Measurements from ENCODE around the gene PTPRE.

Gene PTPRE

DNA sequence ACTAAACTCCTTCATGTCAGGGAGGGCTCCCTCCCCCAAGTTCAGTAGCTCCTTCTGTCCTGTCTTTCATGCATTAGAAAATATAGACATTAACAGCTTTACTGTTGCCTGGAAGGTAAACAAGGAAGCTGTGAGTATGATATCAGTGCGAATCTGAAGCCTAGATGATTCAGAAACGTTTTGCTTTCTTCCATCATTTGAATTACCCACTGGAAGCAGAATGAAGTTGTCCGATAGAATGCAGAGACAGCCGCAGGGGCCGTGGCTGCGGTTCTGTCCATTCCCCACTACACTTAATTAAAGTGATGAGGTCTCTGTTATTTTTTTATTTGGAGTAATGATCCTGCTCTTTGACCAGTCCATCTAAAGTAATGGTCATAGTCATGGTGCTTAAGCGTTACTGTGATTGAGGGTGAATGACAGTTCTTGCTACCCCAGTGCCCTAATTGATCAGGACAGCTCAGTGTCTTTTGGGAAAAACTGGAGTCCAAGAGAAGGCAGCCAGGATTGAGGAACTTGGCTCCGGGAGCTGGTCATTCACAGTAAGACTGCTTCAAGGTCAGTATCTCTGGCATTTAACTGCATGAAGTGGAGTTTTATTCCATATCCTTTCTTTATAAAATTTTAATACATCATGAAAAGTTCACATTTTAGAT, 69.9 kb downstream of the PTPRE start:
- Histone ChIP-seq H3K27ac (ENCODE audit: extremely low read depth, low read depth, low read length) (no peak overlapping the region), H3K9me3 (ENCODE audit: control insufficient read depth, insufficient read depth, low read depth, low read length) (no peaks in the 10 kb centered on the region), H3K4me3 (ENCODE audit: low read depth, low read length) (no peak overlapping the region), H3K36me3 (ENCODE audit: control insufficient read depth in 2 of 2, insufficient read depth in 1 of 2, low read length in 2 of 2) (no peaks in the 10 kb centered on the region), H3K4me1 (ENCODE audit: control insufficient read depth, insufficient read depth, low read length) (no peaks in the 10 kb centered on the region)
- no peak for TF ChIP-seq SP3 (tag by site-specific recombination; IDR thresholded peaks at IDR 0.05)
- no peak for TF ChIP-seq ZNF830 (tag by site-specific recombination; IDR thresholded peaks at IDR 0.05; ENCODE audit: low read depth)
- TF ChIP-seq ZNF10 (tag by site-specific recombination; IDR thresholded peaks at IDR 0.05), result no peak
- TF ChIP-seq, protein P1, sequence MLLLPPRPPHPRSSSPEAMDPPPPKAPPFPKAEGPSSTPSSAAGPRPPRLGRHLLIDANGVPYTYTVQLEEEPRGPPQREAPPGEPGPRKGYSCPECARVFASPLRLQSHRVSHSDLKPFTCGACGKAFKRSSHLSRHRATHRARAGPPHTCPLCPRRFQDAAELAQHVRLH (tag by site-specific recombination; IDR thresholded peaks at IDR 0.05), result no peak
- no peak for TF ChIP-seq ZNF701 (tag by site-specific recombination; IDR thresholded peaks at IDR 0.05)
- no peak for TF ChIP-seq ZNF600 (tag by site-specific recombination; IDR thresholded peaks at IDR 0.05)
- TF ChIP-seq ZNF175 (tag by site-specific recombination; IDR thresholded peaks at IDR 0.05), result no peak
- TF ChIP-seq KLF10 (tag by site-specific recombination; IDR thresholded peaks at IDR 0.05), result no peak
- no peak for TF ChIP-seq ZBTB17 (tag by site-specific recombination; IDR thresholded peaks at IDR 0.05)
- TF ChIP-seq, protein P2, sequence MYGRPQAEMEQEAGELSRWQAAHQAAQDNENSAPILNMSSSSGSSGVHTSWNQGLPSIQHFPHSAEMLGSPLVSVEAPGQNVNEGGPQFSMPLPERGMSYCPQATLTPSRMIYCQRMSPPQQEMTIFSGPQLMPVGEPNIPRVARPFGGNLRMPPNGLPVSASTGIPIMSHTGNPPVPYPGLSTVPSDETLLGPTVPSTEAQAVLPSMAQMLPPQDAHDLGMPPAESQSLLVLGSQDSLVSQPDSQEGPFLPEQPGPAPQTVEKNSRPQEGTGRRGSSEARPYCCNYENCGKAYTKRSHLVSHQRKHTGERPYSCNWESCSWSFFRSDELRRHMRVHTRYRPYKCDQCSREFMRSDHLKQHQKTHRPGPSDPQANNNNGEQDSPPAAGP (tag by site-specific recombination; IDR thresholded peaks at IDR 0.05), result no peak
- no peak for TF ChIP-seq HOXD13 (CRISPR knock-in tag; IDR thresholded peaks at IDR 0.05; ENCODE audit: borderline replicate concordance)
- TF ChIP-seq KLF7 (tag by site-specific recombination; IDR thresholded peaks at IDR 0.05; ENCODE audit: borderline replicate concordance), result no peak
- CTCF ChIA-PET, result interaction anchor here (0.6 to 1.5 kb wide), 3 partner anchors 28 to 57 kb away, joined by 3 to 4 read pairs (median 3); no protein-coding TSS in a partner anchor
- POLR2A ChIA-PET, result no interaction called here

DNA sequence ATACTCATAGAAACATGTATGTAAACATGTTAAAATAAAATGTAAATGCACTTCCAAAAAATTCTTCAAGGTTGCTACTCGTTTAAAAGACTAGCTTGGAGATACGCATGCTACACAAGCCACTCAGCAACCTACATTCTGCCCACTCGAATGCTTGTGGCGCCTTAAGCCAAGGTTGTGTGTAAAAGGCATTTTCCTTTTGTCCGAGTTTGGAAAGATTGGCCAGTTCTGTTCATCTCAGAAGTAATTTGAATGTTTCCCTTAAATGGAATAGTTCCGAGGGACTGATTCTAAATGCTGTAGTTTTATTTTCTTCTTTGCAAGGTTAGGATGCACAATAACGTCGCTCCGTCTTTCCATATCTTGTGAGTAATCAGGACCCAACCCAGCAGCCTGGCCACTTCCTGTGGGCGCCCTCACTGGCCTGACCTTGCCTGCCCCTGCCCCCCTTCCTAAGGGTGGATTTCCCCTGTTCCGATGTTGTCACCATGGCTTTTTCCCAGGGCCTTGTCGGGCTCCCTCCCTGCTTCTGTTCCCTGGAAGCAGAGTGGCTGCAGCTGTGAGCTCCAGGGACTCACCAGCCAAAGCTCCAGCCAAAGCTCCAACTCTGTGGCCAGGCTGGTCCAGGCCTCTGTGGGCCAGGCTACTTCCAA, 70.6 kb downstream of the PTPRE start:
- no peak overlapping the region for H3K27ac ChIP-seq (ENCODE audit: extremely low read depth, low read depth, low read length)
- H3K9me3 ChIP-seq (ENCODE audit: control insufficient read depth, insufficient read depth, low read depth, low read length), result no peaks in the 10 kb centered on the region
- CTCF ChIA-PET, result interaction anchor here (0.7 to 1.5 kb wide), 2 partner anchors 56 to 57 kb away, joined by 4 to 6 read pairs; no protein-coding TSS in a partner anchor
- H3K4me1 ChIP-seq (ENCODE audit: control insufficient read depth, insufficient read depth, low read length), result no peaks in the 10 kb centered on the region
- H3K36me3 ChIP-seq (ENCODE audit: control insufficient read depth in 2 of 2, insufficient read depth in 1 of 2, low read length in 2 of 2), result no peaks in the 10 kb centered on the region
- POLR2A ChIA-PET, result no interaction called here
- no peak overlapping the region for H3K4me3 ChIP-seq (ENCODE audit: low read depth, low read length)
- TF ChIP-seq ZFP3 (tag by site-specific recombination; IDR thresholded peaks at IDR 0.05; ENCODE audit: low read depth), result no peak
- no peak for TF ChIP-seq MEIS1 (CRISPR knock-in tag; IDR thresholded peaks at IDR 0.05; ENCODE audit: borderline replicate concordance)
- no peak for TF ChIP-seq SP7 (tag by site-specific recombination; IDR thresholded peaks at IDR 0.05)
- no peak for TF ChIP-seq ZNF544 (tag by site-specific recombination; IDR thresholded peaks at IDR 0.05)
- no peak for TF ChIP-seq ZNF426 (tag by site-specific recombination; IDR thresholded peaks at IDR 0.05)
- no peak for TF ChIP-seq ZNF521 (tag by site-specific recombination; IDR thresholded peaks at IDR 0.05)
- TF ChIP-seq ZNF354C (tag by site-specific recombination; IDR thresholded peaks at IDR 0.05; ENCODE audit: borderline replicate concordance, low read depth), result no peak
- TF ChIP-seq ZNF24 (tag by site-specific recombination; IDR thresholded peaks at IDR 0.05), result no peak
- no peak for TF ChIP-seq ZEB2 (tag by site-specific recombination; IDR thresholded peaks at IDR 0.05)
- no peak for TF ChIP-seq KLF10 (tag by site-specific recombination; IDR thresholded peaks at IDR 0.05)
- no peak for TF ChIP-seq SP3 (tag by site-specific recombination; IDR thresholded peaks at IDR 0.05)
- TF ChIP-seq, protein P3, sequence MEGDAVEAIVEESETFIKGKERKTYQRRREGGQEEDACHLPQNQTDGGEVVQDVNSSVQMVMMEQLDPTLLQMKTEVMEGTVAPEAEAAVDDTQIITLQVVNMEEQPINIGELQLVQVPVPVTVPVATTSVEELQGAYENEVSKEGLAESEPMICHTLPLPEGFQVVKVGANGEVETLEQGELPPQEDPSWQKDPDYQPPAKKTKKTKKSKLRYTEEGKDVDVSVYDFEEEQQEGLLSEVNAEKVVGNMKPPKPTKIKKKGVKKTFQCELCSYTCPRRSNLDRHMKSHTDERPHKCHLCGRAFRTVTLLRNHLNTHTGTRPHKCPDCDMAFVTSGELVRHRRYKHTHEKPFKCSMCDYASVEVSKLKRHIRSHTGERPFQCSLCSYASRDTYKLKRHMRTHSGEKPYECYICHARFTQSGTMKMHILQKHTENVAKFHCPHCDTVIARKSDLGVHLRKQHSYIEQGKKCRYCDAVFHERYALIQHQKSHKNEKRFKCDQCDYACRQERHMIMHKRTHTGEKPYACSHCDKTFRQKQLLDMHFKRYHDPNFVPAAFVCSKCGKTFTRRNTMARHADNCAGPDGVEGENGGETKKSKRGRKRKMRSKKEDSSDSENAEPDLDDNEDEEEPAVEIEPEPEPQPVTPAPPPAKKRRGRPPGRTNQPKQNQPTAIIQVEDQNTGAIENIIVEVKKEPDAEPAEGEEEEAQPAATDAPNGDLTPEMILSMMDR (tag by site-specific recombination; IDR thresholded peaks at IDR 0.05), result no peak
- TF ChIP-seq ZNF626 (tag by site-specific recombination; IDR thresholded peaks at IDR 0.05), result no peak
- TF ChIP-seq MYNN (tag by site-specific recombination; IDR thresholded peaks at IDR 0.05; ENCODE audit: borderline replicate concordance), result no peak
- TF ChIP-seq, protein P4, sequence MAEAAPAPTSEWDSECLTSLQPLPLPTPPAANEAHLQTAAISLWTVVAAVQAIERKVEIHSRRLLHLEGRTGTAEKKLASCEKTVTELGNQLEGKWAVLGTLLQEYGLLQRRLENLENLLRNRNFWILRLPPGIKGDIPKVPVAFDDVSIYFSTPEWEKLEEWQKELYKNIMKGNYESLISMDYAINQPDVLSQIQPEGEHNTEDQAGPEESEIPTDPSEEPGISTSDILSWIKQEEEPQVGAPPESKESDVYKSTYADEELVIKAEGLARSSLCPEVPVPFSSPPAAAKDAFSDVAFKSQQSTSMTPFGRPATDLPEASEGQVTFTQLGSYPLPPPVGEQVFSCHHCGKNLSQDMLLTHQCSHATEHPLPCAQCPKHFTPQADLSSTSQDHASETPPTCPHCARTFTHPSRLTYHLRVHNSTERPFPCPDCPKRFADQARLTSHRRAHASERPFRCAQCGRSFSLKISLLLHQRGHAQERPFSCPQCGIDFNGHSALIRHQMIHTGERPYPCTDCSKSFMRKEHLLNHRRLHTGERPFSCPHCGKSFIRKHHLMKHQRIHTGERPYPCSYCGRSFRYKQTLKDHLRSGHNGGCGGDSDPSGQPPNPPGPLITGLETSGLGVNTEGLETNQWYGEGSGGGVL (tag by site-specific recombination; IDR thresholded peaks at IDR 0.05), result no peak
- TF ChIP-seq GLIS1 (tag by site-specific recombination; IDR thresholded peaks at IDR 0.05), result no peak
- TF ChIP-seq ZNF292 (tag by site-specific recombination; IDR thresholded peaks at IDR 0.05; ENCODE audit: borderline replicate concordance, low read depth), result no peak
- TF ChIP-seq, protein P5, sequence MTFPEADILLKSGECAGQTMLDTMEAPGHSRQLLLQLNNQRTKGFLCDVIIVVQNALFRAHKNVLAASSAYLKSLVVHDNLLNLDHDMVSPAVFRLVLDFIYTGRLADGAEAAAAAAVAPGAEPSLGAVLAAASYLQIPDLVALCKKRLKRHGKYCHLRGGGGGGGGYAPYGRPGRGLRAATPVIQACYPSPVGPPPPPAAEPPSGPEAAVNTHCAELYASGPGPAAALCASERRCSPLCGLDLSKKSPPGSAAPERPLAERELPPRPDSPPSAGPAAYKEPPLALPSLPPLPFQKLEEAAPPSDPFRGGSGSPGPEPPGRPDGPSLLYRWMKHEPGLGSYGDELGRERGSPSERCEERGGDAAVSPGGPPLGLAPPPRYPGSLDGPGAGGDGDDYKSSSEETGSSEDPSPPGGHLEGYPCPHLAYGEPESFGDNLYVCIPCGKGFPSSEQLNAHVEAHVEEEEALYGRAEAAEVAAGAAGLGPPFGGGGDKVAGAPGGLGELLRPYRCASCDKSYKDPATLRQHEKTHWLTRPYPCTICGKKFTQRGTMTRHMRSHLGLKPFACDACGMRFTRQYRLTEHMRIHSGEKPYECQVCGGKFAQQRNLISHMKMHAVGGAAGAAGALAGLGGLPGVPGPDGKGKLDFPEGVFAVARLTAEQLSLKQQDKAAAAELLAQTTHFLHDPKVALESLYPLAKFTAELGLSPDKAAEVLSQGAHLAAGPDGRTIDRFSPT (tag by site-specific recombination; IDR thresholded peaks at IDR 0.05), result no peak
